HEK293 (cell line): ENCODE data around the gene FAM184A.

Source experiments
- CTCF ChIA-PET: fragments of 350-600 bp; formaldehyde crosslinking; extraction: SDS; loops from one replicate; lab custom pipeline; 2021; ENCODE audit warnings: antibody characterized with exemption; lab: Yijun Ruan, JAX
- POLR2A ChIA-PET: fragments of 300-600 bp; formaldehyde crosslinking; extraction: SDS; loops from one replicate; lab custom pipeline; 2020; ENCODE audit warnings: antibody characterized with exemption, inconsistent platforms; lab: Yijun Ruan, JAX
- H3K27ac ChIP-seq: fragments of 200-500 bp; sonication (Bioruptor generic); 2 replicates; pipeline ENCODE4 v1.5.1; 2014; ENCODE audit warnings: low read depth, low read length, control low read depth, inconsistent platforms; ENCODE audit errors: extremely low read depth
- H3K36me3 ChIP-seq, 2 experiments: fragments of 200-500 bp in 1 of 2; sonication (Bioruptor generic) in 1 of 2; 1 replicate in 1 of 2; 2 replicates in 1 of 2; pipeline ENCODE4 v1.5.1; 2014 to 2017; ENCODE audit warnings: inconsistent platforms in 2 of 2, low read length in 2 of 2; ENCODE audit not compliant: control insufficient read depth in 2 of 2, insufficient read depth in 1 of 2
- H3K4me1 ChIP-seq: fragments of 200-500 bp; sonication (Bioruptor generic); 2 replicates; pipeline ENCODE4 v1.5.1; 2014; ENCODE audit warnings: mild to moderate bottlenecking, low read length, inconsistent platforms; ENCODE audit not compliant: control insufficient read depth, insufficient read depth
- H3K4me3 ChIP-seq: 2 replicates; pipeline ENCODE4 v1.5.1; 2011; ENCODE audit warnings: low read depth, mild to moderate bottlenecking, control low read depth, low read length, moderate library complexity
- H3K9me3 ChIP-seq: fragments of 200-500 bp; sonication (Bioruptor generic); 2 replicates; pipeline ENCODE4 v1.5.1; 2014; ENCODE audit warnings: low read depth, low read length, inconsistent platforms; ENCODE audit not compliant: control insufficient read depth, insufficient read depth
- BCL11B ChIP-seq: fragments of 450-650 bp; formaldehyde crosslinking; IDR thresholded peaks from 2 replicates; pipeline ENCODE4 v1.5.1; 2016; ENCODE audit warnings: low read depth, missing biosample characterization, missing genetic modification characterization
- BCL6B ChIP-seq: fragments of 450-650 bp; formaldehyde crosslinking; IDR thresholded peaks from 2 replicates; pipeline ENCODE4 v1.5.1; 2017; ENCODE audit warnings: missing biosample characterization, missing genetic modification characterization
- GLIS1 ChIP-seq: fragments of 450-650 bp; formaldehyde crosslinking; IDR thresholded peaks from 2 replicates; pipeline ENCODE4 v1.5.1; 2016; ENCODE audit warnings: missing biosample characterization, missing genetic modification characterization
- IKZF3 ChIP-seq: fragments of 450-650 bp; IDR thresholded peaks from 2 replicates; pipeline ENCODE4 v1.5.0; 2018; ENCODE audit warnings: missing biosample characterization, mild to moderate bottlenecking, missing genetic modification characterization, moderate library complexity
- KLF16 ChIP-seq: fragments of 450-650 bp; formaldehyde crosslinking; IDR thresholded peaks from 2 replicates; pipeline ENCODE4 v1.5.1; 2017; ENCODE audit warnings: missing biosample characterization, missing genetic modification characterization
- OSR2 ChIP-seq: fragments of 450-650 bp; formaldehyde crosslinking; IDR thresholded peaks from 2 replicates; pipeline ENCODE4 v1.5.1; 2016; ENCODE audit warnings: missing biosample characterization, missing genetic modification characterization
- RBAK ChIP-seq: fragments of 450-650 bp; formaldehyde crosslinking; IDR thresholded peaks from 2 replicates; pipeline ENCODE4 v1.5.1; 2016; ENCODE audit warnings: missing biosample characterization, missing genetic modification characterization
- REST ChIP-seq: fragments of 450-650 bp; formaldehyde crosslinking; IDR thresholded peaks from 2 replicates; pipeline ENCODE4 v1.5.1; 2016; ENCODE audit warnings: missing biosample characterization, missing genetic modification characterization
- SP2 ChIP-seq: fragments of 450-650 bp; formaldehyde crosslinking; IDR thresholded peaks from 2 replicates; pipeline ENCODE4 v1.5.1; 2016; ENCODE audit warnings: missing biosample characterization, missing genetic modification characterization
- TSHZ1 ChIP-seq: fragments of 450-650 bp; formaldehyde crosslinking; IDR thresholded peaks from 2 replicates; pipeline ENCODE4 v1.5.1; 2016; ENCODE audit warnings: missing biosample characterization, missing genetic modification characterization, borderline replicate concordance
- ZBTB20 ChIP-seq: fragments of 450-650 bp; formaldehyde crosslinking; IDR thresholded peaks from 2 replicates; pipeline ENCODE4 v1.5.1; 2016; ENCODE audit warnings: missing biosample characterization, missing genetic modification characterization
- ZNF18 ChIP-seq: fragments of 450-650 bp; formaldehyde crosslinking; IDR thresholded peaks from 2 replicates; pipeline ENCODE4 v1.5.1; 2016; ENCODE audit warnings: missing biosample characterization, missing genetic modification characterization
- ZNF311 ChIP-seq: fragments of 450-650 bp; formaldehyde crosslinking; IDR thresholded peaks from 2 replicates; pipeline ENCODE4 v1.5.1; 2017; ENCODE audit warnings: missing biosample characterization, missing genetic modification characterization, borderline replicate concordance
- ZNF394 ChIP-seq: fragments of 450-650 bp; formaldehyde crosslinking; IDR thresholded peaks from 2 replicates; pipeline ENCODE4 v1.5.1; 2016; ENCODE audit warnings: missing biosample characterization, missing genetic modification characterization, mild to moderate bottlenecking, moderate library complexity, borderline replicate concordance
- ZNF449 ChIP-seq: fragments of 450-650 bp; formaldehyde crosslinking; IDR thresholded peaks from 2 replicates; pipeline ENCODE4 v1.5.1; 2017; ENCODE audit warnings: missing biosample characterization, mild to moderate bottlenecking, missing genetic modification characterization, moderate library complexity
- ZNF513 ChIP-seq: fragments of 450-650 bp; IDR thresholded peaks from 2 replicates; pipeline ENCODE4 v1.5.1; 2018; ENCODE audit warnings: missing biosample characterization, missing genetic modification characterization
- ZNF529 ChIP-seq: fragments of 450-650 bp; formaldehyde crosslinking; IDR thresholded peaks from 2 replicates; pipeline ENCODE4 v1.5.1; 2017; ENCODE audit warnings: missing genetic modification characterization, missing biosample characterization; ENCODE audit not compliant: insufficient replicate concordance
- ZNF629 ChIP-seq: fragments of 450-650 bp; formaldehyde crosslinking; IDR thresholded peaks from 2 replicates; pipeline ENCODE4 v1.5.1; 2017; ENCODE audit warnings: missing biosample characterization, missing genetic modification characterization
- ZNF830 ChIP-seq: fragments of 450-650 bp; IDR thresholded peaks from 2 replicates; pipeline ENCODE4 v1.5.0; 2018; ENCODE audit warnings: missing biosample characterization, missing genetic modification characterization, low read depth, mild to moderate bottlenecking, moderate library complexity
- ZSCAN16 ChIP-seq: fragments of 450-650 bp; formaldehyde crosslinking; IDR thresholded peaks from 2 replicates; pipeline ENCODE4 v1.5.1; 2016; ENCODE audit warnings: missing biosample characterization, missing genetic modification characterization
- ZSCAN4 ChIP-seq: fragments of 450-650 bp; formaldehyde crosslinking; IDR thresholded peaks from 2 replicates; pipeline ENCODE4 v1.5.1; 2017; ENCODE audit warnings: missing biosample characterization, missing genetic modification characterization

FAM184A gene

GRCh38 chr6:118993358-118993757 is 85.1 kb downstream of the FAM184A start (continued):
- TF ChIP-seq BCL6B (tag by site-specific recombination) (no peak), ZNF18 (no peak), ZSCAN16 (tag by site-specific recombination) (no peak), ZSCAN4 (tag by site-specific recombination) (no peak), IKZF3 (tag by site-specific recombination) (no peak), OSR2 (tag by site-specific recombination) (no peak)

DNA sequence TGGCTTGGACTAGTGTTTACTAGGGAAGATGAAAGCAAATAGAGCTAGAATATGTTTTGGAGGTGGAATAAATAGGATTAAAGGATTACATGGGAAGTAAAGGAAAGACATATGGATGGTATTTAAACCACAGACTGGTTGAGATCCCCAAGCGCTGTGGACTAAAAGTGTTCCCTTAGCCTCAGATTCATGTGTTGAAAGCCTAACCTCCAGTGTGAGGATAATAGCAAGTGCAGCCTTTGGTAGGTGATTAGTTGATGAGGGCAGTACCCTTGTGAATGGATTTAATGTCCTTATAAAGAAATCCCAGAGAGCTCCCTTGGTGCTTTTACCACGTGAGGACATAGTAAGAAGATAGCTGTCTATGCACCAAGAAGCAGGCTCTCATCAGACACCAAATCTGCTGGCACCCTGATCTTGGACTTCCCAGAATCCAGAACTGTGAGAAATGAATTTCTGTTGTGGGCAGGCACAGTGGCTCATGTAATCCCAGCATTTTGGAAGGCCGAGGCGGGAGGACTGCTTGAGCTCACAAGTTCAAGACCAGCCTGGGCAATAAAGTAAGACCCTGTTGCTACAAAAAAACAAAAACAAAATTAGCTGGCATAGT is 86.2 kb downstream of the FAM184A start:
- ChIA-PET POLR2A (no interaction called here), CTCF (interaction anchor here (0.8 to 0.9 kb wide), 2 partner anchors 12 to 32 kb away, joined by 3 to 4 read pairs; no protein-coding TSS in a partner anchor)
- H3K27ac ChIP-seq, result no peak overlapping the region
- TF ChIP-seq ZBTB20 (tag by site-specific recombination), result no peak
- no peak for TF ChIP-seq KLF16
- TF ChIP-seq BCL11B, result no peak
- TF ChIP-seq TSHZ1 (tag by site-specific recombination), result no peak
- TF ChIP-seq ZNF830, result no peak
- TF ChIP-seq GLIS1 (tag by site-specific recombination), result no peak
- no peak for TF ChIP-seq SP2 (tag by site-specific recombination)
- no peak for TF ChIP-seq ZNF513 (tag by site-specific recombination)
- TF ChIP-seq ZNF394, result no peak
- no peak for TF ChIP-seq RBAK
- no peak for TF ChIP-seq ZNF529 (tag by site-specific recombination)
- TF ChIP-seq ZNF629, result no peak
- TF ChIP-seq ZNF311 (tag by site-specific recombination), result no peak
- TF ChIP-seq REST (tag by site-specific recombination), result no peak
- TF ChIP-seq ZNF449 (tag by site-specific recombination), result no peak

More for the DNA sequence above, 86.2 kb downstream of the FAM184A start:
- Histone ChIP-seq H3K36me3 (peaks cover 0 to 11% of the 10 kb centered on the region in 2 experiments; a peak in 2 of 3 replicates), H3K9me3 (no peaks in the 10 kb centered on the region), H3K4me3 (no peak overlapping the region), H3K4me1 (no peaks in the 10 kb centered on the region)
